ENCODE results near the gene TNFRSF17.

DNA sequence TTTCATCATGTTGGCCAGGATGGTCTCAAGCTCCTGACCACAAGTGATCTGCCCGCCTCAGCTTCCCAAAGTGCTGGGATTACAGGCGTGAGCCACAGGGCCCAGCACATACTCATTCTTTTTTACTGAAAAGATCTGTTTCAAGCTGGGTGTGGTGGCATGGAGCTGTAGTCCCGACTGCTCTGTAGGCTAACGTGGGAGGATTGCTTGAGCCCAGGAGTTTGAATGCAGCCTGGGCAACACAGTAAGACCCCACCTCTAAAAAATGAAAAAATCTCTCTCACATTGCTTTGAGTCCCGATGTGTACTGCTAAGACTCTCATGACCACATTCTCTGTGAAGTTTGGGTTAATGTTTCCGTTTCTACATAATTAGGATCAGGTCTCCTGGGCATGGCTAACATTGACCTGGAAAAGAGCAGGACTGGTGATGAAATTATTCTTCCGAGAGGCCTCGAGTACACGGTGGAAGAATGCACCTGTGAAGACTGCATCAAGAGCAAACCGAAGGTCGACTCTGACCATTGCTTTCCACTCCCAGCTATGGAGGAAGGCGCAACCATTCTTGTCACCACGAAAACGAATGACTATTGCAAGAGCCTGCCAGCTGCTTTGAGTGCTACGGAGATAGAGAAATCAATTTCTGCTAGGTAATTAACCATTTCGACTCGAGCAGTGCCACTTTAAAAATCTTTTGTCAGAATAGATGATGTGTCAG lies 2.3 kb downstream of the TNFRSF17 start:
- TF ChIP-seq, protein P1, sequence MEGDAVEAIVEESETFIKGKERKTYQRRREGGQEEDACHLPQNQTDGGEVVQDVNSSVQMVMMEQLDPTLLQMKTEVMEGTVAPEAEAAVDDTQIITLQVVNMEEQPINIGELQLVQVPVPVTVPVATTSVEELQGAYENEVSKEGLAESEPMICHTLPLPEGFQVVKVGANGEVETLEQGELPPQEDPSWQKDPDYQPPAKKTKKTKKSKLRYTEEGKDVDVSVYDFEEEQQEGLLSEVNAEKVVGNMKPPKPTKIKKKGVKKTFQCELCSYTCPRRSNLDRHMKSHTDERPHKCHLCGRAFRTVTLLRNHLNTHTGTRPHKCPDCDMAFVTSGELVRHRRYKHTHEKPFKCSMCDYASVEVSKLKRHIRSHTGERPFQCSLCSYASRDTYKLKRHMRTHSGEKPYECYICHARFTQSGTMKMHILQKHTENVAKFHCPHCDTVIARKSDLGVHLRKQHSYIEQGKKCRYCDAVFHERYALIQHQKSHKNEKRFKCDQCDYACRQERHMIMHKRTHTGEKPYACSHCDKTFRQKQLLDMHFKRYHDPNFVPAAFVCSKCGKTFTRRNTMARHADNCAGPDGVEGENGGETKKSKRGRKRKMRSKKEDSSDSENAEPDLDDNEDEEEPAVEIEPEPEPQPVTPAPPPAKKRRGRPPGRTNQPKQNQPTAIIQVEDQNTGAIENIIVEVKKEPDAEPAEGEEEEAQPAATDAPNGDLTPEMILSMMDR (IDR thresholded peaks at IDR 0.05 in 4 of 5, conservative IDR thresholded peaks at IDR 0.05 in 1 of 5), result no peak
- TF ChIP-seq POLR2A (IDR thresholded peaks at IDR 0.05), result no peak

Data from gastrocnemius medialis (tissue), 4 donors.